HG02943 (cell line): ENCODE measurements around the gene GRID2.

ENCODE experiments used
- ATAC-seq: cut with Tn5 transposase; IDR thresholded peaks from one replicate; pipeline ENCODE4 v1.9.1; 2021; ENCODE audit warnings: mild to moderate bottlenecking, low read depth, moderate library complexity; ENCODE audit not compliant: unreplicated experiment

The GRID2 gene

DNA sequence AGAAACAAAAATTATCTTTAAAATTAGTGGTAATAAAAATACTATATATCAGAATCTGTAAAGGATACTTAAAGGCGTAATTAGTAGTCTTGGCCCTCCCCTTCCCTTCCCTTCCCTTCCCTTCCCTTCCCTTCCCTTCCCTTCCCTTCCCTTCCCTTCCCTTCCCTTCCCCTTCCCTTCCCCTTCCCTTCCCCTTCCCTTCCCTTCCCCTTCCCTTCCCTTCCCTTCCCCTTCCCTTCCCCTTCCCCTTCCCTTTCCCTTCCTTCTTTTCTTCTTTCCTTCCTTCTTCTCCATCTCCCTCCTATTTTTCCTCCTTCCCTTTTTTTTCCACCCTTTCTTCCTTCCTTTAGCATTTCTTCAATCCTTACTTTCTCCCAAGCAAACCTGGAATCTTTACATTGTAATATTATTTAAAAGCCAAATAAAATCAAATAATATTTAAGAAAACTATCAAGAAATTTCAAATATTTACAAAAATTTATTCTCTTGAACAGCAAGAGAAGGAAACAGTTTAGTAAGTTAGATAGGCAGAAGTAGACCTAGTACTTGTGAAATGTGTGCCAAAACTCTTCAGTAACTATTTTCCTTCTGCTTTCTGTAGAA lies 1145.0 kb downstream of the GRID2 start:
- ATAC-seq, result no peak

DNA sequence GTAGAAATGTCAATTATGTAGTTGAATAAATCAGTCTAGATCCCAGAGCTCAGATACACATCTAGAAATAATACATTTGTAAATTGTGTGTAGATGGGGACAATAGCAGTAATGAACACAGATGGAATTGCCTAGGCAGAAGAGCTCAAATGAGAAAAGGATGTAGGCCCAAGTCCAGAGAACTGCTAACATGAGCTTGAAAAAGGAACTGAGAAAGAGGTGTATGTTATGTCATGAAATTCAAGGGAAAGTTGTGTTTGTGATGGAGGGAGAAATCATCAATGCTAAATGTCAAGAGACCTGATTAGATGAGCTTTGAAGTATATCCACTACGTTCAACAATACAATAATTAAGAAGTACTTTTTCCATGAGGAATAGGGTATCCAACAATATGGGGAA lies 1148.2 kb downstream of the GRID2 start:
- no peak for ATAC-seq

DNA sequence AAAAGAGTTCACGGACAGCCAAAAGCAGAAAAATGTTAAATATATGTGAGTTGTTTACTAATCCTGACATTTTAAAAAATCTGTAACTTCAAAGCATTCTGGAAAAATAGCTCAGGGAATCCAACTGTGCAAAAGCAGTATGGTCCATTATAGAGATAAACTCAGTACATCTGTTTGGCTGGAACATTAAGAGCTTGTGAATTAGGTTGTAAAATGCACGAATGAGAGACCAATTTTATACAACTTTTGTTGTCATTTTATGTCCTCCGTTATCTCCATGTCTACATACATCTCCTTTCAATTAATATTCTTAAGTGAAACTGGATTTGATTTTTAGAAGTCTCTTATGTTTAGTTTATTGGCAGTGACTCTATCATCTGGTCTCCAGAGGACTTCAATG lies 1157.8 kb downstream of the GRID2 start:
- no peak for ATAC-seq

DNA sequence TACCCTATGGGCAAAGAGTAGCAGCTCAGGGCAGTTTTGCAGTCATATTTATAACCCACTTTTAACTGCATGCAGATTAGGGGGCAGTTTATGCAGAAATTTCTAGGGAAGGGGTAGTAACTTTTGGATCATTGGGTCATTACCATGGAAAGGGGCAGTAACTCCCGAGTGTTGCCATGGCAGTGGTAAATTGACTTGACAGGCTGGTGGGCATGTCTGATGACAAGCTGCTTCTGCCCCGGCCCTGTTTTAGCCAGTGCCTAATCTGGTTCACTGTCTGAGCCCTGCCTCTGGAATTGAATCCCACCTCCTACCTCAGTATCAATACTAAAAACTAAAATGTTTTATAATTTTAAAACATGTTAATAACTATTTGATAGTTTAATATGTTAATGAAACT lies 1162.7 kb downstream of the GRID2 start:
- no peak for ATAC-seq

DNA sequence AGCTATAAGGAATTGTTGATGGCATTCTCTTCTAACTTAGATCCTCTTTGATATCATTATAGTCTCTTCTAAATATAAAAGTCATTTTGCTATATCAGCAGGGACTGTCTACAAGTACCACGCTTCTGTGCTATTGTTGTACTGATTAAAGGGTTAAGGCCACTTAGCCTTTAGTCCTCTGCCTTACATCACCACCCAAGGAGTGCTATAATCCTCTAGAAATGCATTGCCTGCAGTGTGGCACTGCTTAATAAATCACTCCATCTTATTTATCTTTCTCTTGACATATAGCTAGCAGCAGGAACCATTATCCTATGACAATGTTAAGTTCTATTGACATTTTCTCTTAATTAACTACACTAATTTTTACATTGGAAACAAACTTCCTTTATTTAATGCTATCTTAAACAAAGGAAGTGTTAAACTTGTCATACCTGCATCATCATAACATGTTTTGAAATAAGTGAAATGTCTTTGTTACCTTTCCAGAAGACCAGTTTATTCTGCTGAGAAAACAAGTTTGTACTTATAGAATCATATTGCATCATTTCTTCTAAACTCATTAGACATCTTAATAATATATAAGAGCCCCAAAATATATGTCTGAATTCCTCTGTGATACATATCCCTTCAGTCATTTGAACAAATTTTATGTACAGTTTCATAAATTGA lies 1163.9 kb downstream of the GRID2 start:
- ATAC-seq, result no peak

DNA sequence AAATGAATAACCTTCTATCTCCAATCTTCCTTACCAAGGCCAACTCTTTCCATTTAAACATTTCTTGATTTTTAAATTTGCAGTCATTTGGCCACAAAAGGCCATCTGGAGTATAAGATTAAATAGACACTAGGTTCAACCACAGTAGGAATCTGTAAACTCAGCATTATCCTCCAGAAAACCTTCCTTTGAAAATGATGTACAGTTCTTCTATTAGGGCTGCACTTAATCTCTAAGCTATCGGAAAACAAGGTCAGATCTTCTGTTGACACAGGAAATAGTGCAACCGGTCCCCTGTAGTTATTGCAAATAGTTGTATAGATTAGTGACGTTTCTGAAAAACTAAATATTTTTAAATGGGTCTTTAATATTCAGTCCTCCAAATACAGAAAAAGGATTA lies 1165.8 kb downstream of the GRID2 start:
- no peak for ATAC-seq

DNA sequence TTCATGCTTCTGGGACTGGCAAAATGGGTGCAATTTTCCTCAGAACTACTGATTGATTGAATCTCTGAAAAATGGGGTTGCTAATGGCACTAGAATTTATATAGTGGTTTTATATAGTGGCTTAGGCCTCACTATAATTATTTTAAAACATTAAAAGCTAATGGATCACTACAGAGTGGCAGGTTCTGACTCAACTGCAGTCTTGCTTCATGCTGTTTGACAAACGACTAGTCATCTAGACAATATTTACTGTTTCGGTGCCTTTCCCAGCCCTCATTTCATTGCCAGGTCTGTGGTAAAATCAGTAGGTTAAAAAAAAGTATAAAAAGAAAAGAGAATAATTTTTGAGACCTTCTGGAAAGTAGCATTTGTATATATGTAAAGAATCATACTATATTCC lies 1172.0 kb downstream of the GRID2 start:
- no peak for ATAC-seq

DNA sequence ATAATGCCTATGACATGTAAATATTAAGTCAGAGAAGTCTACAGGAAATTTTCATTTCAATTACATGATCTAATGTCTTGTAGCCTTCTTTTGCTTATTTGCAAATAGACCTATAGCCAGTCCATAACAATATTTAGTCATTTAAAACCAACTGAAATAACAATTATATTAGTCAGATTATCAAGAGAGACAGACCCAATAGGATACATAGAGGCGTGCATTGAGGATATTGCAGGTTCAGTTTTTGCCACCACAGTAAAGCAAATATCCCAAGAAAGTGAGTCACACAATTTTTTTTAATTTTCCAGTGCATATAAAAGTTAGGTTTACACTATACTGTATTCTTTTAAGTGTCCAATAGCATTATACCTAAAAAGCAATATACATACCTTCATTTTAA lies 1175.0 kb downstream of the GRID2 start:
- no peak for ATAC-seq

DNA sequence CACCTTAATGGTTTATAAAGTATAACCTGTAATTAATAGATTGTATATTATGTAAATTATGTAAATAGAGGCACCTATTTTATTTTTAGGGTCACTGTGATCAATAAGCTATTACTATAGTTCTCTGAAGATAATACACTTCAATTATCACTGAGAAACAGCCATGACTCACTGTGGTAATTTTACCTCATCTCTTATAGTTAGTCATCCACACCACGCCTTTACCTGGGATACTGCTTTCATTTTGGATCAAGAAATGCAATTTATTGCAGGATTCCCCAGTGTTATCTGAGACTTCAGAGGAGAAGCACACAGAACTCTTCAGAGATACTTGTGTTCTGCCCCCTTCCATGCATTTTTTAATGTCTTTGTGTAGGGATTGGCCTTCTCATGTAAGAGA lies 1176.7 kb downstream of the GRID2 start:
- ATAC-seq, result no peak

DNA sequence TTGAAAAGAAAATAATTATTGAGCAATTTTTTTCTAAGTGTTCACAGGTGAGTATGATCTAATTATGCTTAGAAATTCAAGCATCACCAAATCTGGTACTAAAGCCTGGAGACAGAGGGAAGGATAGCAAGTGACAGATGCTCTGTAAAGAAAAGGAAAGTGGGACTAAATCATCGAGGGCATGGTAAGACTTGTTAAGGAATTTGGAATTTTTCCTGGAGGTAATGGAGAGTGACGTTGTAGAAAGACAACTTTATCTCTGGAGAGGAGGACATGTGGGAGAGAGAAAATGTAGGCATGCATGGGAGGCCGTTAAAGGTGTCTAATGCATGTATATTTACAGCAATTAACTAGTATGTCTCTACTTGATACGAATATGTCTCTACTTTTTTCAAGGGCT lies 1191.6 kb downstream of the GRID2 start:
- no peak for ATAC-seq

DNA sequence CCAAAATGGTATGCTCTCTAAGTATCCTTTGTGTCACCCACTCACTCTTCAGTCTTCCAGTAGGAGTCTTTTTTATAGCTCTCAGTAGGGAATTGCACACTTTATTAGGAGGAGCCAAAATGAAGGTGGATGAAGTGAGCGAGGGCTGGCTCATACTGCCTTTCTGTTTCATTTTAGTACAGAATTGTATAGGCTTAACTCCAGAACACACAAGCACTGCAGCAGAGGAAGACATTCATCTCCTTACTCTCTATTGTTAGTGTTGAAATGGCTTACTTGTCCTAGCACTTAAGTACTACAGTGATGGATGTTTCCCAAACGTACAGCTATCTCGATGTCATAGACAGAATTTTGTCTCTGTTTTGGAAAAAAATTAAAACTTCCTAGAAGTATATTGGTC lies 1197.5 kb downstream of the GRID2 start:
- no peak for ATAC-seq

DNA sequence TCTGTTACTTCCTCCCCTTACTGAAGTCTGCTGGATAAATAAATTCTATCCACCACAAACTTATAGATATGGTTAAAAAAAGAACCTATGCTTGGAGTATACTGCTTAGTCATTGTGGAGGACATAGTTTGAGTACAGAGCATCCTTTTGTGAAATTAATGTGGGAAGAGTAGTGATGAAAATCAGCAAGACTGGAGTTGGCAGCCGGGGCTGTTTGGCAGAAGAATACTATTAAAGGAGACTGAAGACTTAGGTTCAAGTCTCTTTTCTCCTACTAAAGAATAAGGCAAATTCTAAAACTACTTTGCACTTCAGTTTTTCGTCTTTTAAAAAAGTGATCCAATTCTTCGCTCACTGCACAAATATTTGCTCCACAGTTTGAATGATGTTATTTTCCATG lies 1198.2 kb downstream of the GRID2 start:
- ATAC-seq, result no peak

DNA sequence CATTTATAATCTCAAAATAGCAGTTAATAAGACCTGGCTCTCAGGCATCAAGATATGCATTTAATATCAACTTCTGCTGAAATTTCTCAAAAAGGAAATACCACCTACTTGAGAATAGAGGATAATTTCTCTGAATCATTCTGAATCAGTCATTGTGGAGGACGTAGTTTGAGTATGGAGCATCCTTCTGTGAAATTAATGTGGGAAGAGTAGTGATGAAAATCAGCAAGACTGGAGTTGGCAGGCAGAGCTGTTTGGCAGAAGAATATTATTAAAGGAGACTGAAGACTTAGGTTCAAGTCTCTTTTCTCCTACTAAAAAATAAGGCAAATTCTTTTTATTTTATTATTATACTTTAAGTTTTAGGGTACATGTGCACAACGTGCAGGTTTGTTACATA lies 1199.2 kb downstream of the GRID2 start:
- ATAC-seq, result no peak

DNA sequence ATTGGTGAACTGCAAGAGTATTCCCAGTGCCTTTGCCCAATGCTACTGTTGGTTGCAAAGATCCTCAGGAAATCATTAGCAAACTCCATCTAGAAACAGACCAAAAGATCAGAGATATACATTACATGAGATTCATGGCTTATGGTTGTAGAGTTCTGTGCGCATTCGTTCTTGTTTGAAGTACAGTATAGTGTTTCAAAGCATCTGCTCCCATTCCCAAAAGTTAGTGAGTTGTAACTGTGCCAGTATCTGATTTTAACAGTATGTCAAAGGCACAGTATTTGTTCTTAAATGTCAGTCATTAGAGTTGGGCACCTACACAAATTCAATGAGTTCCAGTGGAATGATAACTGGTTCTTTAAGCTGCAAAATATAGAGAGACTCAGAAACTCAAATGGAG lies 1210.1 kb downstream of the GRID2 start:
- no peak for ATAC-seq

DNA sequence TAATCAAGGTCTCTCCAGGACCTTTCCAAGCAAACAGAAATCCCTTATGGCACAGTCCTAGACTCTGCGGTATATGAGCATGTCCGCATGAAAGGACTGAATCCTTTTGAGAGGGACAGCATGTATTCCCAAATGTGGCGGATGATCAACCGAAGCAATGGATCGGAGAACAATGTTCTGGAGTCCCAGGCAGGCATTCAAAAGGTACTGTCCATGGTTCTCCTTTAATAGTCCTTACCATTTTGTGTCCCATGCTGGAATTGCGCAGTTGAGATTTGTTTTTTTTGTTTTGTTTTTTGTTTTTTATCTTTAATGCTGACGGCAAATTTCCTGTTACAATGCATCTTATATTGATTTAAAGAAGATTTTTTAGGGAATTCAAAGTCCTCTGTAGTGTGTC lies 1211.4 kb downstream of the GRID2 start:
- no peak for ATAC-seq

DNA sequence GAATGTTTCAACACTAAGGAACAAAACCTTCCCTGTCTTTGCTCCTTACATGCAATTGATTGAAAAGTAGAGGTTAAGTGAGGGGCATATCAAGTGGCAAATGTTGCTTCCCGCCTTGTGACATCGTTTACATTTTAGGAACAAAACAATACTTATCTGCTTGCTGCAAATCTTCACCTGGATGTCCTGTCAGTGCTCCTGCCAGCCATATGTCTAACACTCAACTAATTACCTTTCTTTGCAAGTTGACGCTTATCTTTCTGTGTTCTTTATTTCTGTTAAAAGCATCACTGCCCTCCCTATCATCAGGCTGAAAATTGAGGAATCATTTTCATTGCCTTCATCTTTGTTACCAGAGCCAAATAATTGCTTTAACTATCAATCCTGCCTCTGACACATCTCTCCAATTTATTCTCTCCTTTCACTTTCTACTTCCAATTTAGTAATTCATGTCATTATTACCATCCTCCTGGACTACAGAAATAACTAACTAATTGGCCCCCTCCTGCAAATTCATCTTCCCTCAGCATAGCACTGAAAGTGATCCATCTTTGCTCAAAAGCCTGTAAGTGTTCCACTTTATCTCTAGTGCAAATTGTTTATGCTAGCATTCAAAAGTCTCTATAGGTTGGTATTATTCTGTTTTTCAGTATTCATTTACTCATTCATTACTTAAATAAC lies 1226.1 kb downstream of the GRID2 start:
- no peak for ATAC-seq

DNA sequence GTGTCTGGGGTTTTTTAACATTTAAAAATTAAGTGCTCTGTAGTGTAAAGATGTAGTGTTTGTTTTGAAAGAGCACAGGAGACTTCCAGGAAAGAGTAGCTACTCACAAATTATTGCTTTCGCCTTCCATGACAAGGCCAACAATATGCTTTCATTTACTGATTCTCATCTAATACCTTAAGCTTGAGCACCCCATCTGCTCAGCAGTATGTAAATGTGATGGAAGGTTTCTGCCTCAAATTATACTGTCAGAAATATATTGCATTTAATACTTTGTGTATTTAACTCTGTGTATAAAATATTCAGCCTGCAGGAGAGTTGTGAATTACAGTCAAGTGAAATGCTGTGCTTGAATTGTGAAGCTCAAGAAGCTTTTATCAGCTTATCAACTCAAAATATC lies 1228.5 kb downstream of the GRID2 start:
- ATAC-seq, result no peak

DNA sequence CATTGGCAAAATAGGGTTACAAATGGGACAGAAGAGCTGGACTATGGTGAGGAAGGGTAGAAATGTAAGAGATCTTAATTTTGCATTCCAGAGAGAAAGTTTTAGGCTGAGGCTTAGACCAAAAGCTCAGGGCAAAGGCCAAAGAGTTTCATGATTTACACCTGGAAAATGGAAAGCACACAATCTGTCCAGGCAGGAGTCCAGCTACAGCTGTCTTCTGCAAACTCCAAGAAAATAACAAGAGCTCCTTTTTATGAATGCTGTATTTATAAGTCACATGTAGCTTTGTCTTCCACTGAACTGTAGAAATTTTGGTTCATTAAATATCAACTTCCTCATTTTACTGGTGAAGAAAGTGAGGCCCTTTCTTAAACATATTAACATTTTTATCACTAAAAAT lies 1236.8 kb downstream of the GRID2 start:
- no peak for ATAC-seq

DNA sequence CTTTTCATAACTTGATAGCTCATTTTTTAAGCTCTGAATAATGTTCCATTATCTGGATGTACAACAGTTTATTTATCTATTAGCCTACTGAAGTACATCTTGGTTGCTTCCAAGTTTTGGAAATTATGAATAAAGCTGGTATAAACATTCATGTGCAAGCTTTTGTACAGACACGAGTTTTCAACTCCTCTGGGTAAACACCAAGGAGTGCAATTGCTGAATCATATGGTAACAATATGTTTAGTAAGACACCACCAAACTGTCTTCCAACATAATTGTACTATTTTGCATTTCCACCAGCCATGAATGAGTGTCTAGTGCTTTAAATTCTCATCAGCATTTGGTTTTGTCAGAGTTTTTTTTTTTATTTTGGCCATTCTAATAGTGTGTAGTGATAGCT lies 1258.1 kb downstream of the GRID2 start:
- no peak for ATAC-seq

DNA sequence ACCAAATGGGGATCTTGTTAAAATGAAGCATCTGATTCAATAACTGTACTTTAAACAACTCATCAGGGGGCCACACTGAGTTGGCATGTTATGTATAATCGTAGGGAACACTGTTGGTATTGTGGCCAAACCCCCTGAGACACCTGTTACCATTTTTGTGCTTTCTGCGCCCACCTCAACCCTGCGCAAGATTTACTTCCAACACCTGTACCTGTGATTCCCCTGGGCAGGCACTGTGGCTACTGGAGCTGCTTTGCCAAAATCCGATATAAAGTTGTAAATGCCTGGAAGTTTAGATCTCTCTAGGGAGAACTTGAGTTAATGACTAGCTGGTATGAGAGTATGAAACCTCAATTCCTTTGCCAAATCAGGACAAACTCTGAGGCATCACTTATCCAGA lies 1265.0 kb downstream of the GRID2 start:
- no peak for ATAC-seq

DNA sequence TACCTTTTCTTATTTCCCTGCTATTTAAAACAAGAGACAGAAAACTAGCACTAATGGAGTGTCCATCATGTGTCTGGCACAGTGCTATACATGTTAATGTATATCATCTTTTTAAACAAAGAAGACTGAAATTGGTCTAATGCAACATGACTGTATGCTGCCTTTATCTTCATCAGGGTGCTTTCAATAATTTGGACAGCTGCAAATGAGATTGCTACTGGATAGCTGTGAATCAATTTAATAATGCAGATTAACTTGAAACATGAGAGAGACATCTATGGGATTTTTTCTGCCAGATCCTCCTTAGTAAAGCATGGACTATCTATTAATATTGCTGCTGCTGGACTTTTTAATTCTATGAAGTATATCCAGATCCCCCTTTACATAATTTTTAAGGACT lies 1269.5 kb downstream of the GRID2 start:
- ATAC-seq, result no peak

DNA sequence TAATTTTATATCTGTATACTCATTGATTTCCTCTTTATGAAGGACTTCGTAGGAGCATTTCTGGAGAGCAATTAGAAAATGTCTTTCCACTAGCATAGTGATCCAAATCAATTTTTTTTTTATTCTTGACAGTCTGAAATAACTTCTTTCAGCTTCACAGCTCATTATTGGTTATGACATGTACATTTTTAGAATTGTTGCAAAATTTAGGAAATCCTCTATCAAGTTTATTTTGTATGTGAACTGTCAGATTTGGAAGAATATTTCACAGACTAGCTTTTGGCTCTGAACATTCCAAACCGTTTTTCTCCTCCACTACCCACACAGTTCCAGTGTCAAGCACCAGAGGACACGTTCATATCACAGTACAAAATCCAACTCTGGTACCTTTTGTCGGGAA lies 1275.2 kb downstream of the GRID2 start:
- ATAC-seq, result no peak
